GM12892 (cell line): ENCODE data around the gene ANK3.

Source experiments
- POLR2A ChIP-seq: IDR thresholded peaks from 2 replicates; pipeline ENCODE4 v1.6.1; 2011; ENCODE audit warnings: low read depth, low read length, control low read depth
- POLR2AphosphoS5 ChIP-seq: IDR thresholded peaks from 2 replicates; pipeline ENCODE4 v1.6.1; 2011; ENCODE audit warnings: low read depth, low read length, control low read depth
- TAF1 ChIP-seq: IDR thresholded peaks from 2 replicates; pipeline ENCODE4 v1.6.1; 2011; ENCODE audit warnings: low read depth, mild to moderate bottlenecking, control low read depth, low read length, borderline replicate concordance

DNA sequence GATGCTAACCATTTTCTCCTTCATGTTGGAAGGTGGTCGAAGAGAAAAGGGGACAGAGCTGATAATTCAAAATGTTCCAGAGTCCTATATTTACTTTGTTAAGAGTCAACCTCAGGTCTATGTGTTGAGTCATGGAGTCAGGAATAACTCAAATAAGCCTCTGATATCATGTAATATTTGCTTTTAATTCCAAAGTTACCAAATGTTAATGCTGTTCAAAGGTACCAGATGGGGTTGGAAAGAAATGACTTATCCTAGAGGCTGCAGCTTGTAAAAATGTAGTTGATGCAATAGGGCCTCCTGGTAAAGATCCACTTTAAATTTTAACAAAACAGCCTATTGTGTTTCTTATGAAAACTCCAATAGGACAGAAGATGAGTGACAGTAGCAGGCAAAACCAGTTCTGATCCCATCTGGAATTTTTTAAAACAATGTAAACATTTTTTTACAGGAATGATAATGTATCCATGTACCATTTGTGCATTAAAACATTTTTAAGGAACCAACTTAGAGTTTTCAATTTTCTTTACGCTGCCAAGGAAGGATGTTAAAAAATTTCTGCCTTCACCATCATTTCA lies 218.2 kb downstream of the ANK3 start:
- TF ChIP-seq POLR2A (no peak), POLR2AphosphoS5 (no peak), TAF1 (no peak)
